GM06990 (cell line): Measurements from ENCODE around the gene ZNF609.

ENCODE experiments used
- DNase-seq: peaks from one replicate; pipeline ENCODE4 v3.0.0-alpha.2; 2011; ENCODE audit not compliant: insufficient read length; ENCODE audit errors: extremely low read depth
- H3K27me3 ChIP-seq: replicated peaks from 2 replicates; pipeline ENCODE4 v1.6.0; 2011; ENCODE audit warnings: low read length; ENCODE audit not compliant: control insufficient read depth, insufficient read depth
- H3K36me3 ChIP-seq: 2 replicates; pipeline ENCODE4 v1.5.1; 2011; ENCODE audit warnings: low read length; ENCODE audit not compliant: control insufficient read depth, insufficient read depth
- H3K4me3 ChIP-seq: replicated peaks from 2 replicates; pipeline ENCODE4 v1.5.1; 2011; ENCODE audit warnings: low read depth, mild to moderate bottlenecking, control low read depth, low read length
- TF ChIP-seq, protein P1 (sequence below): IDR thresholded peaks from 2 replicates; pipeline ENCODE4 v1.5.1; 2011; ENCODE audit warnings: low read length, control low read depth, mild to moderate bottlenecking, inconsistent platforms; ENCODE audit not compliant: insufficient read depth, poor library complexity, severe bottlenecking

Gene ZNF609, protein sequence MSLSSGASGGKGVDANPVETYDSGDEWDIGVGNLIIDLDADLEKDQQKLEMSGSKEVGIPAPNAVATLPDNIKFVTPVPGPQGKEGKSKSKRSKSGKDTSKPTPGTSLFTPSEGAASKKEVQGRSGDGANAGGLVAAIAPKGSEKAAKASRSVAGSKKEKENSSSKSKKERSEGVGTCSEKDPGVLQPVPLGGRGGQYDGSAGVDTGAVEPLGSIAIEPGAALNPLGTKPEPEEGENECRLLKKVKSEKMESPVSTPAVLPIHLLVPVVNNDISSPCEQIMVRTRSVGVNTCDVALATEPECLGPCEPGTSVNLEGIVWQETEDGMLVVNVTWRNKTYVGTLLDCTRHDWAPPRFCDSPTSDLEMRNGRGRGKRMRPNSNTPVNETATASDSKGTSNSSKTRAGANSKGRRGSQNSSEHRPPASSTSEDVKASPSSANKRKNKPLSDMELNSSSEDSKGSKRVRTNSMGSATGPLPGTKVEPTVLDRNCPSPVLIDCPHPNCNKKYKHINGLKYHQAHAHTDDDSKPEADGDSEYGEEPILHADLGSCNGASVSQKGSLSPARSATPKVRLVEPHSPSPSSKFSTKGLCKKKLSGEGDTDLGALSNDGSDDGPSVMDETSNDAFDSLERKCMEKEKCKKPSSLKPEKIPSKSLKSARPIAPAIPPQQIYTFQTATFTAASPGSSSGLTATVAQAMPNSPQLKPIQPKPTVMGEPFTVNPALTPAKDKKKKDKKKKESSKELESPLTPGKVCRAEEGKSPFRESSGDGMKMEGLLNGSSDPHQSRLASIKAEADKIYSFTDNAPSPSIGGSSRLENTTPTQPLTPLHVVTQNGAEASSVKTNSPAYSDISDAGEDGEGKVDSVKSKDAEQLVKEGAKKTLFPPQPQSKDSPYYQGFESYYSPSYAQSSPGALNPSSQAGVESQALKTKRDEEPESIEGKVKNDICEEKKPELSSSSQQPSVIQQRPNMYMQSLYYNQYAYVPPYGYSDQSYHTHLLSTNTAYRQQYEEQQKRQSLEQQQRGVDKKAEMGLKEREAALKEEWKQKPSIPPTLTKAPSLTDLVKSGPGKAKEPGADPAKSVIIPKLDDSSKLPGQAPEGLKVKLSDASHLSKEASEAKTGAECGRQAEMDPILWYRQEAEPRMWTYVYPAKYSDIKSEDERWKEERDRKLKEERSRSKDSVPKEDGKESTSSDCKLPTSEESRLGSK (N-terminal part only)

DNA sequence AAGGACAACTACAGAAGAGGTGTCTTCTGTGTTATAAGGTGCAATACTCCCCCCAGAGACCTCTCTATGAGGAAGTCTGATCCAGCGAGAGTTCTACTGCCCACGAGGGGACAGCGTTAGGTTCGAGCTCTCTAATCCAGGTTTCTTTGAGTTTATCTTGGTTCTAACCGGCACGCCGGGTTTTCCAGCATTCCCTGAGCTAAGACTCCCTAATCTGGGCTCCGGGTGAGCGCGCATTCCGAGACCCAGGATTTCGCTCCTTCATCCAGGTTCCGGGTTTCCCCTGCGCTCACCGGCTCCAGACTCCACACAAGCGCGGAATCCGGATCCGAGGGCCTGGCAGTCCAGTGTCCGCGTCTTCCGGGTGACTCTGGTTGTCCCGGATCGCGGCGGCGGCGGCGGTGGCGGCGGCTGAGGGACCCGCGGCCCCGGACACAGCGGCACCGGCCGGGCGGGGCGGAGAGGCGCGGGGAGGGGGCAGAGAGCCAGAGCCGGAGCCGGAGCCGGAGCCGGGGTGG lies at the start of gene ZNF609:
TSS of gene ZNF609 (plus strand) at position 373 of the 518 bp plus-strand sequence. CDS start 38,842 bp downstream, outside the sequence.
- peak within 1 kb of the TSS; percentile 64 for H3K4me3 ChIP-seq
- no peaks in the 10 kb centered on the region for H3K27me3 ChIP-seq
- TF ChIP-seq, protein P1, sequence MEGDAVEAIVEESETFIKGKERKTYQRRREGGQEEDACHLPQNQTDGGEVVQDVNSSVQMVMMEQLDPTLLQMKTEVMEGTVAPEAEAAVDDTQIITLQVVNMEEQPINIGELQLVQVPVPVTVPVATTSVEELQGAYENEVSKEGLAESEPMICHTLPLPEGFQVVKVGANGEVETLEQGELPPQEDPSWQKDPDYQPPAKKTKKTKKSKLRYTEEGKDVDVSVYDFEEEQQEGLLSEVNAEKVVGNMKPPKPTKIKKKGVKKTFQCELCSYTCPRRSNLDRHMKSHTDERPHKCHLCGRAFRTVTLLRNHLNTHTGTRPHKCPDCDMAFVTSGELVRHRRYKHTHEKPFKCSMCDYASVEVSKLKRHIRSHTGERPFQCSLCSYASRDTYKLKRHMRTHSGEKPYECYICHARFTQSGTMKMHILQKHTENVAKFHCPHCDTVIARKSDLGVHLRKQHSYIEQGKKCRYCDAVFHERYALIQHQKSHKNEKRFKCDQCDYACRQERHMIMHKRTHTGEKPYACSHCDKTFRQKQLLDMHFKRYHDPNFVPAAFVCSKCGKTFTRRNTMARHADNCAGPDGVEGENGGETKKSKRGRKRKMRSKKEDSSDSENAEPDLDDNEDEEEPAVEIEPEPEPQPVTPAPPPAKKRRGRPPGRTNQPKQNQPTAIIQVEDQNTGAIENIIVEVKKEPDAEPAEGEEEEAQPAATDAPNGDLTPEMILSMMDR = no peak
- H3K36me3 ChIP-seq = no peaks in the 10 kb centered on the region
- peak; percentile 92 for DNase-seq

DNA sequence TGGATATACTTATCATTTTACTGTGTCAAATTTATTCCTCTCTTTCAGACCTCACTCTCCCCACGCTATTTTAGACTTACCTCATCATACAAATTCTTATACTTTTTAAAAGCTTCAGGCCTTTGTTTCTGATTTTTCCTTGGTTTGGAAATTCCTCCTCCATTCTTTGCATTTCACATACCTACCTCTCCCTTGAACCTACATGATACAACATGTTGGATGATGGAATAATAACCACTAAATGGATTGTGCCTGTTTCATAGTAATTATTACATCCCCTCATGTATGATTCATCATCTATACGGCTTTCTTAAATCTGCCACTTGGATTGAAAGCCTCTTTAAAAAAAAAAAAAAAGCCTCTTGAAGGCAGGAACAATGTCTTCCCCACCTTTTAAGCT lies 48.2 kb upstream of the ZNF609 start:
- no peaks in the 10 kb centered on the region for H3K27me3 ChIP-seq
- no peak overlapping the region for H3K4me3 ChIP-seq
- H3K36me3 ChIP-seq = peaks cover 3% of the 10 kb centered on the region
- DNase-seq = no peak
- TF ChIP-seq, protein P1 = no peak

DNA sequence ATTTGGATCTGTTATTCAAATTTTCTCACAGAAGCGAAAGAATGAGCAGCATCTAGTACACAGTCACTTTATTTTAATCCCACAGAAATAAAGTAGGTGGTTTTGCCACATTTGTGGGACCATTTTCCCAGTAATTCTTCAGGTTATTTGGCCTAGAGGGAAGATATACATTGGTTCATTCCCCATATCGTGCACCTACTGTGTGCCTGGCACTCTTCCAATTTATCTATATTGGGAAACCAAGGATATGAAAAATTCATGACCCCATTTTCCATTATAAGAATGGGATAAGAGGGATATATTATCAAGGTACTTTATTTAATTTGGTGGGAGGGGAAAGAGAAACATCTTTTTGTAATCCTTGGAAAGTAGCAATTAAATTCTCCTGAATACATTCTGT lies 37.7 kb upstream of the ZNF609 start:
- H3K36me3 ChIP-seq = no peaks in the 10 kb centered on the region; the same call in none of the 2 replicates
- H3K4me3 ChIP-seq = no peak overlapping the region
- H3K27me3 ChIP-seq = no peaks in the 10 kb centered on the region
- no peak for DNase-seq
- TF ChIP-seq, protein P1 = no peak

DNA sequence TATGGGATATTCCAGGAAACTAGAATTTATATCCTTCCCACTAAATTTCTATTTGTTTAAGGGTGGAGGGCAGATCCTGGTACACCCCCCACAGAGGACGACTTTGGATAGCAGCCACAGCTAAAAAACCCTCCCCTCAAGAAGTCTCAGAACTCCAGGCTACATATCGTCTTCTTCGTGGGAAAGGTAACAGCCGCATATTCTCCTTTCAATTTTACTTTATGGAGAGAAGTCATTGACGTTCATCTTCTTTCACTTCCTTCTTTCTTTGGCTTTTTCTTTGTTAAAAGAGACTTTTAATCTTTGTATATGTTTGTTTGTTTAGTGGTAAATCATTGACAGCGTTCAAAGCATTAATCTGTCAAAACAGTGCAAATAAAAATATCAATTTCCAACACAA lies 36.4 kb upstream of the ZNF609 start:
- no peak overlapping the region for H3K4me3 ChIP-seq
- DNase-seq = no peak
- TF ChIP-seq, protein P1 = no peak
- no peaks in the 10 kb centered on the region; the same call in none of the 2 replicates for H3K36me3 ChIP-seq
- no peaks in the 10 kb centered on the region for H3K27me3 ChIP-seq

DNA sequence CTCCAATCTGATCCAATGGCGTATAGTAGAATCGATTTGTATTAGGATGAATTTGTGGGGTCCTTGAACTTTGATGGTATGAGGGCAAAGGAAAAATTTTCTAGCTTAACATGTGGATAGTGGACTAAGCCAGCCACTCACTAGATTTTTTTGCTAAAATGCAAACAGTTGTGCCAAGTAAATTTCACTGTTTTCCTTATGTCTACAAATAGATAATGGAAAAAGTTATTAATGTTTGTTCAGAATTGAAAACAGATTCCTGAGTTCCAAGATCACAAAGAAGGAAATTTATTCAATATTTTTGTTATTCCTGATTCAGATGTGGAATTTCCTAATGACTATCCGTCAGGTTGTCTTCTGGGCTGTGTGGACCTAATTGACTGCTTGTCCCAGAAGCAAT lies 35.2 kb upstream of the ZNF609 start:
- Histone ChIP-seq H3K36me3 (no peaks in the 10 kb centered on the region; the same call in none of the 2 replicates), H3K27me3 (no peaks in the 10 kb centered on the region), H3K4me3 (no peak overlapping the region)
- TF ChIP-seq, protein P1 = no peak
- no peak for DNase-seq
